Neural progenitor cell (in vitro differentiated cells): Measurements from ENCODE around the gene FYB1. TPM values are rescaled to one million over a fixed set of nuclear protein-coding genes. Genes with fewer than 3 reads are reported as not detected.

Experiments
- DNase-seq: peaks from one replicate; pipeline ENCODE4 v3.0.0-alpha.2; 2016; ENCODE audit warnings: low spot score
- H2AFZ ChIP-seq: fragments of 200-600 bp; sonication (generic); replicated peaks from 2 replicates; pipeline ENCODE4 v1.6.1; 2016; ENCODE audit warnings: antibody characterized with exemption
- H3F3A ChIP-seq: fragments of 200-600 bp; sonication (generic); 2 replicates; pipeline ENCODE4 v1.6.1; 2016; ENCODE audit warnings: antibody characterized with exemption, low read depth
- H3K27ac ChIP-seq: fragments of 200-600 bp; sonication (generic); 2 replicates; pipeline ENCODE4 v1.5.1; 2016; ENCODE audit warnings: mild to moderate bottlenecking
- H3K27me3 ChIP-seq: fragments of 200-600 bp; sonication (generic); 2 replicates; pipeline ENCODE4 v1.6.1; 2016; ENCODE audit warnings: mild to moderate bottlenecking, moderate library complexity
- H3K36me3 ChIP-seq: fragments of 200-600 bp; sonication (generic); 2 replicates; pipeline ENCODE4 v1.5.1; 2016
- H3K4me1 ChIP-seq: fragments of 200-600 bp; sonication (generic); 2 replicates; pipeline ENCODE4 v1.6.1; 2016; ENCODE audit warnings: mixed run types
- H3K4me2 ChIP-seq: fragments of 200-600 bp; sonication (generic); 2 replicates; pipeline ENCODE4 v1.6.1; 2016
- H3K4me3 ChIP-seq: fragments of 200-600 bp; sonication (generic); 2 replicates; pipeline ENCODE4 v1.5.1; 2016
- H3K79me2 ChIP-seq: fragments of 200-600 bp; sonication (generic); 2 replicates; pipeline ENCODE4 v1.6.1; 2016; ENCODE audit warnings: low read depth
- H3K9ac ChIP-seq: fragments of 200-600 bp; sonication (generic); 2 replicates; pipeline ENCODE4 v1.6.1; 2016
- H3K9me3 ChIP-seq: fragments of 200-600 bp; sonication (generic); 2 replicates; pipeline ENCODE4 v1.5.1; 2016; ENCODE audit warnings: low read depth
- H4K20me1 ChIP-seq: fragments of 200-600 bp; sonication (generic); 2 replicates; pipeline ENCODE4 v1.6.1; 2016; ENCODE audit warnings: low read depth
- H3K27ac Mint-ChIP-seq: 3 replicates; pipeline ENCODE4 v1.8.0; 2021; ENCODE audit warnings: mixed read lengths
- H3K27me3 Mint-ChIP-seq: 2 replicates; pipeline ENCODE4 v1.8.0; 2022; ENCODE audit warnings: low read depth, mild to moderate bottlenecking, inconsistent platforms, moderate library complexity, mixed read lengths; ENCODE audit not compliant: insufficient read depth
- H3K36me3 Mint-ChIP-seq: 3 replicates; pipeline ENCODE4 v1.8.0; 2021; ENCODE audit warnings: mixed read lengths
- H3K4me1 Mint-ChIP-seq: 3 replicates; pipeline ENCODE4 v1.8.0; 2021; ENCODE audit warnings: mixed read lengths
- H3K4me3 Mint-ChIP-seq: 3 replicates; pipeline ENCODE4 v1.8.0; 2021; ENCODE audit warnings: mild to moderate bottlenecking, moderate library complexity, mixed read lengths
- H3K9me3 Mint-ChIP-seq: 3 replicates; pipeline ENCODE4 v1.8.0; 2020; ENCODE audit warnings: mixed read lengths
- EZH2 ChIP-seq: fragments of 200-600 bp; sonication (generic); IDR thresholded peaks from 2 replicates; pipeline ENCODE4 v1.6.1; 2017; ENCODE audit warnings: antibody characterized with exemption, mild to moderate bottlenecking, moderate library complexity
- EZH2phosphoT487 ChIP-seq: fragments of 200-600 bp; sonication (generic); IDR thresholded peaks from 2 replicates; pipeline ENCODE4 v1.6.1; 2017; ENCODE audit warnings: antibody characterized with exemption
- total RNA-seq: library from RNA; depleted of rRNA; stranded (reverse); fragments of >200 nt; gene quantifications from 2 replicates; pipeline ENCODE4 v1.2.3, GENCODE V29; 2015; ENCODE audit warnings: low replicate concordance
- TF ChIP-seq, protein P1 (sequence below): fragments of 200-600 bp; sonication (generic); IDR thresholded peaks from 2 replicates; pipeline ENCODE4 v1.5.1; 2017; ENCODE audit warnings: antibody characterized with exemption, mild to moderate bottlenecking

Gene FYB1
- total RNA-seq, 1 donor from 2014 or later: not detected

DNA sequence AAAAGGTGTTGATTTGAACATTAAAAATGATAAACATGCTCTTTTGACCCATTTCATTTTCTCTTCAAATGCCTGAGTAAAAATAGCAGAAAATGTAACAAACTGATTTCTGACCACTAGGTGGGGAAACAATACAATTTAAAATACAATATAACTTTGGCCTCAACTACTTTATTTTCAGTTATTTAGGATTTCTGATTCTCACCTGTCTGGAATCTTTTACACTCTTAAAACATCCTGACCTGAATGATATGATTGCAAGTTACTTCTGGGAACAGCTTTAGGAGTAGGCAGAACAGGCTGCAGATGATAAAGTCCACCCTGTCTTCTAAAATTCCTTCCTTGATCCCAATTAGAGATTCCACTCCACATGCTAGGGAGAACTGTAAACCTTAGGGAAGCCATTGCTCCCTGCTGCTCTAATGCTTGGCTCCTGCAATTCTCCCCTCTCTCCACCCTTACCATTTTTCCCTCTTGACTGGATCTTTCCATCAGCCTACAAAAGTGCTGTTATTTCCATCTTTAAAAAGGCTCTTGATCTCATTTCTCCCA lies 70.3 kb downstream of the FYB1 start:
- Histone ChIP-seq H3K27ac (no peak overlapping the region), H3K4me2 (no peak overlapping the region), H3F3A (no peaks in the 10 kb centered on the region), H3K9ac (no peak overlapping the region), H2AFZ (peak overlapping the region; percentile 58), H4K20me1 (no peaks in the 10 kb centered on the region), H3K9me3 (no peaks in the 10 kb centered on the region), H3K4me3 (no peak overlapping the region), H3K36me3 (no peaks in the 10 kb centered on the region), H3K79me2 (no peaks in the 10 kb centered on the region), H3K27me3 (no peaks in the 10 kb centered on the region), H3K4me1 (peaks cover 7% of the 10 kb centered on the region)
- no peaks in the 10 kb centered on the region for H3K9me3 Mint-ChIP-seq
- TF ChIP-seq, protein P1, sequence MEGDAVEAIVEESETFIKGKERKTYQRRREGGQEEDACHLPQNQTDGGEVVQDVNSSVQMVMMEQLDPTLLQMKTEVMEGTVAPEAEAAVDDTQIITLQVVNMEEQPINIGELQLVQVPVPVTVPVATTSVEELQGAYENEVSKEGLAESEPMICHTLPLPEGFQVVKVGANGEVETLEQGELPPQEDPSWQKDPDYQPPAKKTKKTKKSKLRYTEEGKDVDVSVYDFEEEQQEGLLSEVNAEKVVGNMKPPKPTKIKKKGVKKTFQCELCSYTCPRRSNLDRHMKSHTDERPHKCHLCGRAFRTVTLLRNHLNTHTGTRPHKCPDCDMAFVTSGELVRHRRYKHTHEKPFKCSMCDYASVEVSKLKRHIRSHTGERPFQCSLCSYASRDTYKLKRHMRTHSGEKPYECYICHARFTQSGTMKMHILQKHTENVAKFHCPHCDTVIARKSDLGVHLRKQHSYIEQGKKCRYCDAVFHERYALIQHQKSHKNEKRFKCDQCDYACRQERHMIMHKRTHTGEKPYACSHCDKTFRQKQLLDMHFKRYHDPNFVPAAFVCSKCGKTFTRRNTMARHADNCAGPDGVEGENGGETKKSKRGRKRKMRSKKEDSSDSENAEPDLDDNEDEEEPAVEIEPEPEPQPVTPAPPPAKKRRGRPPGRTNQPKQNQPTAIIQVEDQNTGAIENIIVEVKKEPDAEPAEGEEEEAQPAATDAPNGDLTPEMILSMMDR: peak; percentile 41
- no peak for TF ChIP-seq EZH2
- no peak overlapping the region for H3K27ac Mint-ChIP-seq
- no peaks in the 10 kb centered on the region for H3K36me3 Mint-ChIP-seq
- H3K4me3 Mint-ChIP-seq: no peak overlapping the region
- DNase-seq: no peak
- H3K4me1 Mint-ChIP-seq: peaks cover 3% of the 10 kb centered on the region
- H3K27me3 Mint-ChIP-seq: peaks cover 2% of the 10 kb centered on the region

DNA sequence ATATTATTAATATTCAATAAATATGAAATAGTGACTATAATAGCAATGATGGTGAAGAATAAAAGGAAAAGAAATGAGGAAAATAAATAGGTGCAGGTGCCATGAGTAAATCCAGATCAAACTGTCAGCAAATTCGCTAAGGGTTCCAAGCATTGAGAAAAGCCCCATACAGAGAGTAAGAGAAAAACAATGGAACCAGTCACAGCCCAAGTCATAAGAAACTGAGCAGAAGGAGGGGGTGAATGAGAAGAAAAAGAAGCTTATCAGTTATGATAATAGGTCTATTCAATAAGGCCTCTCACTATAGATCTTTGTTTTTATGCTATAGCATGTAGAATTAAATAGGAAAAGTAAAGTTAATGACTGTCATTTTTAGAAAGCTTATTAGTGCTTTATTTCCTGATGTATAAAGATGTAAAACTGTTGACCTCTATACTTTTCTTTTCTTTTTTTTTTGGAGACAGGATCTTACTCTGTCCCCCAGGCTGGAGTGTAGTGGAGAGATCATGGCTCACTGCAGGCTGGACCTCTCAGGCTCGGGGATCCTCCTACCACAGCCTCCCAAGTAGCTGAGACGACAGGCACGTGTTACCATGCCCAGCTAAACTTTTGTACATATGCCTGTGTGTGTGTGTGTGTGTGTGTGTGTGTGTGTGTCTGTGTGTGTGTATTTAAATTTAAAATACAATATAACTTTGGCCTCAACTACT lies 72.4 kb downstream of the FYB1 start:
- no peaks in the 10 kb centered on the region for H3K27me3 ChIP-seq
- H3K27me3 Mint-ChIP-seq: peaks cover 2% of the 10 kb centered on the region
- no peaks in the 10 kb centered on the region for H3K36me3 Mint-ChIP-seq
- no peak overlapping the region for H3K4me2 ChIP-seq
- H3F3A ChIP-seq: no peaks in the 10 kb centered on the region
- no peaks in the 10 kb centered on the region for H3K9me3 Mint-ChIP-seq
- H3K4me1 Mint-ChIP-seq: peaks cover 3% of the 10 kb centered on the region
- H3K9me3 ChIP-seq: no peaks in the 10 kb centered on the region
- no peak overlapping the region for H3K27ac Mint-ChIP-seq
- no peak overlapping the region for H3K27ac ChIP-seq
- H3K79me2 ChIP-seq: no peaks in the 10 kb centered on the region
- peaks cover 7% of the 10 kb centered on the region for H3K4me1 ChIP-seq
- DNase-seq: peak; percentile 20
- H3K36me3 ChIP-seq: no peaks in the 10 kb centered on the region
- TF ChIP-seq EZH2 (no peak), EZH2phosphoT487 (no peak)
- TF ChIP-seq, protein P1: no peak
- H3K9ac ChIP-seq: no peak overlapping the region
- H2AFZ ChIP-seq: no peak overlapping the region
- H3K4me3 Mint-ChIP-seq: no peak overlapping the region
- no peak overlapping the region for H3K4me3 ChIP-seq
- H4K20me1 ChIP-seq: no peaks in the 10 kb centered on the region

DNA sequence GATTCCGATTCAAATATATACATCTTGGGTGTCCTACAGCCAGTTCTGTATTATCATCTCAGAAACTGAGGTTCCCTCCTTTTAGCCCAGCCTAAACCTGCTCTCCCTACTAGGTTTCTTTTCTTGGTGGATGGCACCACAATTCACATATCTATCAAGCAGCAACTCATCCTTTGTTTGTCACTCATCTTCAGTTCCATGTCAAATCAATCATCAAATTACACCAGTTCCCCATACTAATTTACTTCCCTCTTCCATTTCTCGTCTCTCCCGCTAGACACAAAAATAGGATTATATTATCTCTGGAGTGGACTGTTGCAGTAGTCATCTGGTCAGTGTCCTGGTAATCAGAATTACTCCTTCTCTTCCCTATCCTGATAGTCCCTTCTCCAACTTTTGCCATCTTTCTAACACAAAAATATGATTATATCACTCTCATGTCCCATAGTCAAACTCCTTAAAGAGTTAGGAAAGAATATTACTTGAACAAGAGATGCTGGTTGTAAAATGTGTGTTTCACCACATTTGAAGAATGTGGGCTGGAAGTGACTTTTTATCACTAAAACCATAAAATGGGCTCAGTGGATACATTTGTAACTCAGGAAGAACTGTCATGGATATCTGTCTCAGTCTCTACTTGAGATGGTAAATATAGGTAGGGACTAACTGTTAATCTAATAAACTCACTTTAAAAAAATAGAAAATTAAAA lies 76.1 kb downstream of the FYB1 start:
- Mint-ChIP-seq H3K4me3 (no peak overlapping the region), H3K36me3 (no peaks in the 10 kb centered on the region), H3K27me3 (no peaks in the 10 kb centered on the region), H3K27ac (no peak overlapping the region), H3K4me1 (peaks cover 3% of the 10 kb centered on the region), H3K9me3 (no peaks in the 10 kb centered on the region)
- TF ChIP-seq EZH2: no peak
- no peak for TF ChIP-seq EZH2phosphoT487
- TF ChIP-seq, protein P1: no peak
- Histone ChIP-seq H3K79me2 (no peaks in the 10 kb centered on the region), H3K4me2 (no peak overlapping the region), H3K36me3 (no peaks in the 10 kb centered on the region), H3K4me1 (peaks cover 7% of the 10 kb centered on the region), H2AFZ (no peak overlapping the region), H3F3A (no peaks in the 10 kb centered on the region), H3K4me3 (no peak overlapping the region), H3K27ac (no peak overlapping the region), H3K9me3 (no peaks in the 10 kb centered on the region), H4K20me1 (no peaks in the 10 kb centered on the region), H3K9ac (no peak overlapping the region), H3K27me3 (no peaks in the 10 kb centered on the region)
- no peak for DNase-seq
